GM23338 (cell line): ENCODE measurements around the gene FHOD1. TPM values are rescaled to one million over a fixed set of nuclear protein-coding genes. Genes with fewer than 3 reads are reported as not detected.

Source experiments
- ATAC-seq: fragments of 200-7000 bp; cut with Tn5 transposase; 3 replicates; pipeline ENCODE4 v1.9.1; 2020
- DNase-seq: peaks from one replicate; pipeline ENCODE4 v3.0.0-alpha.2; 2015; ENCODE audit warnings: low spot score
- H2AFZ ChIP-seq: fragments of 200-600 bp; sonication (generic); 2 replicates; pipeline ENCODE4 v1.8.0; 2016; ENCODE audit warnings: antibody characterized with exemption, mild to moderate bottlenecking, moderate library complexity
- H3F3A ChIP-seq: fragments of 200-600 bp; sonication (generic); replicated peaks from 2 replicates; pipeline ENCODE4 v1.8.0; 2017; ENCODE audit warnings: antibody characterized with exemption, mixed run types, low read depth
- H3K27ac ChIP-seq: fragments of 200-600 bp; sonication (generic); 2 replicates; pipeline ENCODE4 v1.6.1; 2016; ENCODE audit warnings: low read depth
- H3K27me3 ChIP-seq: fragments of 200-600 bp; sonication (generic); 2 replicates; pipeline ENCODE4 v1.8.0; 2016; ENCODE audit warnings: mild to moderate bottlenecking, mixed run types, moderate library complexity; ENCODE audit not compliant: insufficient read depth
- H3K36me3 ChIP-seq: fragments of 200-600 bp; sonication (generic); 2 replicates; pipeline ENCODE4 v1.8.0; 2016; ENCODE audit warnings: mild to moderate bottlenecking; ENCODE audit not compliant: insufficient read depth
- H3K4me1 ChIP-seq: fragments of 200-600 bp; sonication (generic); 2 replicates; pipeline ENCODE4 v1.8.0; 2016; ENCODE audit warnings: mild to moderate bottlenecking, moderate library complexity; ENCODE audit not compliant: insufficient read depth
- H3K4me2 ChIP-seq: fragments of 200-600 bp; sonication (generic); 2 replicates; pipeline ENCODE4 v1.7.1; 2017; ENCODE audit warnings: mixed run types
- H3K4me3 ChIP-seq: fragments of 200-600 bp; sonication (generic); 2 replicates; pipeline ENCODE4 v1.6.1; 2016; ENCODE audit warnings: mixed run types
- H3K79me2 ChIP-seq: fragments of 200-600 bp; sonication (generic); replicated peaks from 2 replicates; pipeline ENCODE4 v1.8.0; 2017; ENCODE audit warnings: mild to moderate bottlenecking; ENCODE audit not compliant: insufficient read depth
- H3K9me2 ChIP-seq: fragments of 200-600 bp; sonication (generic); 2 replicates; pipeline ENCODE4 v1.8.0; 2017; ENCODE audit not compliant: insufficient read depth
- H4K20me1 ChIP-seq: fragments of 200-600 bp; sonication (generic); replicated peaks from 2 replicates; pipeline ENCODE4 v1.8.0; 2017; ENCODE audit warnings: mild to moderate bottlenecking; ENCODE audit not compliant: insufficient read depth
- H3K27ac Mint-ChIP-seq: 2 replicates; pipeline ENCODE4 v1.8.0; 2020; ENCODE audit warnings: inconsistent platforms, mild to moderate bottlenecking, moderate library complexity, mixed read lengths
- H3K27me3 Mint-ChIP-seq: 3 replicates; pipeline ENCODE4 v1.8.0; 2022; ENCODE audit warnings: low read depth, mild to moderate bottlenecking, moderate library complexity, mixed read lengths, inconsistent platforms; ENCODE audit not compliant: insufficient read depth, poor library complexity
- H3K36me3 Mint-ChIP-seq: 3 replicates; pipeline ENCODE4 v1.8.0; 2021; ENCODE audit warnings: low read depth, mild to moderate bottlenecking, inconsistent platforms, moderate library complexity, mixed read lengths
- H3K4me1 Mint-ChIP-seq: 3 replicates; pipeline ENCODE4 v1.8.0; 2020; ENCODE audit warnings: mild to moderate bottlenecking, inconsistent platforms, mixed read lengths
- H3K4me3 Mint-ChIP-seq: 3 replicates; pipeline ENCODE4 v1.8.0; 2021; ENCODE audit warnings: moderate library complexity, mild to moderate bottlenecking, inconsistent platforms, mixed read lengths
- H3K9me3 Mint-ChIP-seq: 3 replicates; pipeline ENCODE4 v1.8.0; 2020; ENCODE audit warnings: moderate library complexity, mild to moderate bottlenecking, inconsistent platforms, mixed read lengths
- EZH2phosphoT487 ChIP-seq: fragments of 200-600 bp; sonication (generic); IDR thresholded peaks from one replicate; pipeline ENCODE4 v1.8.1; 2018; ENCODE audit warnings: antibody characterized with exemption; ENCODE audit not compliant: unreplicated experiment
- NANOG ChIP-seq: IDR thresholded peaks from 2 replicates; pipeline ENCODE4 v1.6.1; 2016; ENCODE audit warnings: antibody characterized with exemption, borderline replicate concordance
- POLR2AphosphoS5 ChIP-seq: IDR thresholded peaks from 2 replicates; pipeline ENCODE4 v1.6.1; 2016; ENCODE audit warnings: antibody characterized with exemption, low read depth
- REST ChIP-seq: IDR thresholded peaks from one replicate; pipeline ENCODE4 v1.6.1; 2018; ENCODE audit warnings: antibody characterized with exemption; ENCODE audit not compliant: unreplicated experiment
- ZNF114 ChIP-seq: fragments of 250-450 bp; sonication (Bioruptor Pico); IDR thresholded peaks from 2 replicates; pipeline ENCODE4 v1.5.0; 2020; ENCODE audit warnings: mild to moderate bottlenecking, moderate library complexity
- polyA plus RNA-seq: library from polyadenylated mRNA; unstranded; fragments of >200 nt; fragmentation: Nextera tagmentation; extraction: Ambion mirVana; gene quantifications from 2 replicates; pipeline ENCODE4 v1.2.1, GENCODE V29; 2016
- total RNA-seq: library from RNA; depleted of rRNA; stranded (reverse); fragments of >200 nt; shearing (Covaris generic); gene quantifications from 2 replicates; pipeline ENCODE4 v1.2.3, GENCODE V29; 2014

Gene FHOD1
- total and polyA plus RNA-seq, 2 experiments from 2014 or later = 26.2 to 52.7 TPM

- TF ChIP-seq REST = no peak
Observed at GRCh38 chr16:67229906-67230808, 17.1 kb downstream of the FHOD1 start (continued).

- no peak for DNase-seq
- Mint-ChIP-seq H3K9me3 (no peaks in the 10 kb centered on the region), H3K27me3 (peaks cover 17% of the 10 kb centered on the region), H3K27ac (no peak overlapping the region), H3K36me3 (peaks cover 56% of the 10 kb centered on the region), H3K4me1 (peaks cover 14% of the 10 kb centered on the region), H3K4me3 (peak overlapping the region; percentile 51)
- Histone ChIP-seq H3K4me1 (peaks cover 3% of the 10 kb centered on the region; the same call in 1 of the 2 replicates), H3K4me2 (no peak overlapping the region), H3K4me3 (no peak overlapping the region), H3K27ac (no peak overlapping the region), H3K27me3 (no peaks in the 10 kb centered on the region), H3K79me2 (peaks cover 11% of the 10 kb centered on the region), H2AFZ (no peak overlapping the region), H3K36me3 (peaks cover 9% of the 10 kb centered on the region; the same call in 1 of the 2 replicates), H4K20me1 (peaks cover 5% of the 10 kb centered on the region; the same call in 1 of the 2 replicates), H3F3A (no peaks in the 10 kb centered on the region), H3K9me2 (no peaks in the 10 kb centered on the region)
- TF ChIP-seq EZH2phosphoT487 (no peak), POLR2AphosphoS5 (0 out of 2 replicates have a peak, but pooled peaks have one; percentile 9)
- no peak for ATAC-seq
Observed at GRCh38 chr16:67228905-67229304, 18.4 kb downstream of the FHOD1 start.

GRCh38 chr16:67228034-67228785 lies 19.1 kb downstream of the FHOD1 start:
- H3K79me2 ChIP-seq = peaks cover 11% of the 10 kb centered on the region
- DNase-seq (no peak), ATAC-seq (no peak)
- no peaks in the 10 kb centered on the region for H3F3A ChIP-seq
- Mint-ChIP-seq H3K27ac (no peak overlapping the region), H3K36me3 (peaks cover 49% of the 10 kb centered on the region), H3K27me3 (peaks cover 17% of the 10 kb centered on the region), H3K9me3 (no peaks in the 10 kb centered on the region), H3K4me1 (peaks cover 14% of the 10 kb centered on the region), H3K4me3 (peak overlapping the region; percentile 97)
- peak overlapping the region; percentile 86 for H3K4me3 ChIP-seq
- peaks cover 5% of the 10 kb centered on the region; the same call in 1 of the 2 replicates for H4K20me1 ChIP-seq
- H3K9me2 ChIP-seq = no peaks in the 10 kb centered on the region
- H3K4me1 ChIP-seq = peaks cover 3% of the 10 kb centered on the region; the same call in 1 of the 2 replicates
- H3K27ac ChIP-seq = no peak overlapping the region
- TF ChIP-seq NANOG = no peak
- 0 out of 2 replicates have a peak, but pooled peaks have one; percentile 11 for TF ChIP-seq POLR2AphosphoS5
- no peak for TF ChIP-seq ZNF114 (CRISPR knock-in tag)
- H3K27me3 ChIP-seq = no peaks in the 10 kb centered on the region
- H3K4me2 ChIP-seq = peak overlapping the region; percentile 93
- peaks cover 9% of the 10 kb centered on the region; the same call in 1 of the 2 replicates for H3K36me3 ChIP-seq
- H2AFZ ChIP-seq = no peak overlapping the region
